ENCODE results near the gene ZNF281.

- TF ChIP-seq FOXM1 (IDR thresholded peaks at IDR 0.05; ENCODE audit: borderline replicate concordance) = no peak
- no peak for TF ChIP-seq HDGF (IDR thresholded peaks at IDR 0.05; ENCODE audit: borderline replicate concordance)
- no peak for TF ChIP-seq SP1 (IDR thresholded peaks at IDR 0.05)
- TF ChIP-seq TARDBP (IDR thresholded peaks at IDR 0.05) = no peak
These were observed 50.1 kb downstream of the ZNF281 start for GRCh38 chr1:200359610-200360163.

All from HEK293T (cell line).